HEK293 (cell line): ENCODE data around the gene ANKRD6.

Experiments
- BCL11A ChIP-seq: fragments of 450-650 bp; formaldehyde crosslinking; IDR thresholded peaks from 2 replicates; pipeline ENCODE4 v1.5.1; 2016; ENCODE audit warnings: low read depth, missing biosample characterization, missing genetic modification characterization
- BCL6B ChIP-seq: fragments of 450-650 bp; formaldehyde crosslinking; IDR thresholded peaks from 2 replicates; pipeline ENCODE4 v1.5.1; 2017; ENCODE audit warnings: missing biosample characterization, missing genetic modification characterization
- GLIS1 ChIP-seq: fragments of 450-650 bp; formaldehyde crosslinking; IDR thresholded peaks from 2 replicates; pipeline ENCODE4 v1.5.1; 2016; ENCODE audit warnings: missing biosample characterization, missing genetic modification characterization
- GLIS2 ChIP-seq: fragments of 450-650 bp; formaldehyde crosslinking; IDR thresholded peaks from 2 replicates; pipeline ENCODE4 v1.5.1; 2016; ENCODE audit warnings: missing biosample characterization, missing genetic modification characterization
- KLF1 ChIP-seq: fragments of 450-650 bp; formaldehyde crosslinking; IDR thresholded peaks from 2 replicates; pipeline ENCODE4 v1.5.1; 2016; ENCODE audit warnings: missing biosample characterization, missing genetic modification characterization
- KLF10 ChIP-seq: fragments of 450-650 bp; IDR thresholded peaks from 2 replicates; pipeline ENCODE4 v1.5.1; 2018; ENCODE audit warnings: missing biosample characterization, mild to moderate bottlenecking, missing genetic modification characterization
- KLF16 ChIP-seq: fragments of 450-650 bp; formaldehyde crosslinking; IDR thresholded peaks from 2 replicates; pipeline ENCODE4 v1.5.1; 2017; ENCODE audit warnings: missing biosample characterization, missing genetic modification characterization
- KLF8 ChIP-seq: fragments of 450-650 bp; formaldehyde crosslinking; IDR thresholded peaks from 2 replicates; pipeline ENCODE4 v1.5.1; 2016; ENCODE audit warnings: missing biosample characterization, missing genetic modification characterization
- PATZ1 ChIP-seq: fragments of 450-650 bp; formaldehyde crosslinking; IDR thresholded peaks from 2 replicates; pipeline ENCODE4 v1.5.1; 2016; ENCODE audit warnings: missing biosample characterization, missing genetic modification characterization
- PBX3 ChIP-seq: sonication (generic); formaldehyde crosslinking; IDR thresholded peaks from 2 replicates; pipeline ENCODE4 v1.8.1; 2022; ENCODE audit warnings: mild to moderate bottlenecking, moderate library complexity, missing genetic modification reagents
- PRDM1 ChIP-seq: fragments of 450-650 bp; formaldehyde crosslinking; IDR thresholded peaks from 2 replicates; pipeline ENCODE4; 2016; ENCODE audit warnings: missing biosample characterization, missing genetic modification characterization
- SP3 ChIP-seq: fragments of 450-650 bp; formaldehyde crosslinking; IDR thresholded peaks from 2 replicates; pipeline ENCODE4 v1.5.1; 2016; ENCODE audit warnings: missing biosample characterization, missing genetic modification characterization
- SP7 ChIP-seq: fragments of 450-650 bp; formaldehyde crosslinking; IDR thresholded peaks from 2 replicates; pipeline ENCODE4 v1.5.1; 2016; ENCODE audit warnings: missing biosample characterization, missing genetic modification characterization
- TRIM28 ChIP-seq: IDR thresholded peaks from 2 replicates; pipeline ENCODE4 v1.6.1; 2011; ENCODE audit warnings: low read length, control low read depth, borderline replicate concordance
- YY1 ChIP-seq: fragments of 450-650 bp; formaldehyde crosslinking; IDR thresholded peaks from 2 replicates; pipeline ENCODE4 v1.5.1; 2018; ENCODE audit warnings: missing biosample characterization, missing genetic modification characterization
- YY2 ChIP-seq: fragments of 450-650 bp; formaldehyde crosslinking; IDR thresholded peaks from 2 replicates; pipeline ENCODE4 v1.5.1; 2016; ENCODE audit warnings: missing biosample characterization, missing genetic modification characterization
- ZBTB48 ChIP-seq: fragments of 450-650 bp; formaldehyde crosslinking; IDR thresholded peaks from 2 replicates; pipeline ENCODE4 v1.5.1; 2016; ENCODE audit warnings: missing biosample characterization, missing genetic modification characterization
- ZNF214 ChIP-seq: fragments of 450-650 bp; formaldehyde crosslinking; IDR thresholded peaks from 2 replicates; pipeline ENCODE4 v1.5.1; 2017; ENCODE audit warnings: missing biosample characterization, mild to moderate bottlenecking, missing genetic modification characterization, borderline replicate concordance
- ZNF394 ChIP-seq: fragments of 450-650 bp; formaldehyde crosslinking; IDR thresholded peaks from 2 replicates; pipeline ENCODE4 v1.5.1; 2016; ENCODE audit warnings: missing biosample characterization, missing genetic modification characterization, mild to moderate bottlenecking, moderate library complexity, borderline replicate concordance
- ZNF501 ChIP-seq: fragments of 450-650 bp; formaldehyde crosslinking; IDR thresholded peaks from 2 replicates; pipeline ENCODE4 v1.5.1; 2016; ENCODE audit warnings: missing biosample characterization, missing genetic modification characterization
- ZNF629 ChIP-seq: fragments of 450-650 bp; formaldehyde crosslinking; IDR thresholded peaks from 2 replicates; pipeline ENCODE4 v1.5.1; 2017; ENCODE audit warnings: missing biosample characterization, missing genetic modification characterization
- ZNF660 ChIP-seq: fragments of 450-650 bp; IDR thresholded peaks from 2 replicates; pipeline ENCODE4 v1.5.1; 2018; ENCODE audit warnings: missing biosample characterization, mild to moderate bottlenecking, missing genetic modification characterization
- ZNF76 ChIP-seq: fragments of 450-650 bp; formaldehyde crosslinking; IDR thresholded peaks from 2 replicates; pipeline ENCODE4; 2016; ENCODE audit warnings: low read depth, missing biosample characterization, missing genetic modification characterization, borderline replicate concordance
- ZSCAN30 ChIP-seq: fragments of 450-650 bp; IDR thresholded peaks from 2 replicates; pipeline ENCODE4 v1.5.1; 2018; ENCODE audit warnings: missing biosample characterization, mild to moderate bottlenecking, missing genetic modification characterization, moderate library complexity
- ZXDB ChIP-seq: fragments of 450-650 bp; formaldehyde crosslinking; IDR thresholded peaks from 2 replicates; pipeline ENCODE4 v1.5.1; 2016; ENCODE audit warnings: missing biosample characterization, missing genetic modification characterization
- TF ChIP-seq, protein P1 (sequence below): fragments of 450-650 bp; formaldehyde crosslinking; optimal IDR thresholded peaks from 2 replicates; pipeline ENCODE3; 2016; ENCODE audit warnings: missing biosample characterization, mild to moderate bottlenecking, missing genetic modification characterization
- TF ChIP-seq, protein P2 (sequence below): fragments of 450-650 bp; formaldehyde crosslinking; IDR thresholded peaks from 2 replicates; pipeline ENCODE4 v1.5.1; 2016; ENCODE audit warnings: missing biosample characterization, missing genetic modification characterization
- TF ChIP-seq, protein P3 (sequence below): fragments of 450-650 bp; formaldehyde crosslinking; IDR thresholded peaks from 2 replicates; pipeline ENCODE4 v1.5.1; 2016; ENCODE audit warnings: missing biosample characterization, missing genetic modification characterization

The ANKRD6 gene

GRCh38 chr6:89638320-89639195 lies 205.6 kb downstream of the ANKRD6 start, which contains the start of gene LYRM2 (continued):
- no peak for TF ChIP-seq KLF16 (tag by site-specific recombination)
- TF ChIP-seq PBX3 (CRISPR knock-in tag) = 0 out of 2 replicates have a peak, but pooled peaks have one; percentile 52
- TF ChIP-seq YY2 (tag by site-specific recombination) = peak; percentile 70
- TF ChIP-seq ZNF501 (tag by site-specific recombination) = peak; percentile 95; the same call in 1 of the 2 replicates
- TF ChIP-seq ZXDB (tag by site-specific recombination) = peak; percentile 93
- peak; percentile 100 for TF ChIP-seq GLIS2 (tag by site-specific recombination)
- TF ChIP-seq BCL6B (tag by site-specific recombination) = no peak
- TF ChIP-seq, protein P1, sequence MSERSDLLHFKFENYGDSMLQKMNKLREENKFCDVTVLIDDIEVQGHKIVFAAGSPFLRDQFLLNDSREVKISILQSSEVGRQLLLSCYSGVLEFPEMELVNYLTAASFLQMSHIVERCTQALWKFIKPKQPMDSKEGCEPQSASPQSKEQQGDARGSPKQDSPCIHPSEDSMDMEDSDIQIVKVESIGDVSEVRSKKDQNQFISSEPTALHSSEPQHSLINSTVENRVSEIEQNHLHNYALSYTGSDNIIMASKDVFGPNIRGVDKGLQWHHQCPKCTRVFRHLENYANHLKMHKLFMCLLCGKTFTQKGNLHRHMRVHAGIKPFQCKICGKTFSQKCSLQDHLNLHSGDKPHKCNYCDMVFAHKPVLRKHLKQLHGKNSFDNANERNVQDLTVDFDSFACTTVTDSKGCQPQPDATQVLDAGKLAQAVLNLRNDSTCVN (tag by site-specific recombination) = peak; percentile 81
- peak; percentile 46; the same call in 1 of the 2 replicates for TF ChIP-seq KLF8 (tag by site-specific recombination)
- no peak for TF ChIP-seq ZNF214 (tag by site-specific recombination)
- TF ChIP-seq, protein P2, sequence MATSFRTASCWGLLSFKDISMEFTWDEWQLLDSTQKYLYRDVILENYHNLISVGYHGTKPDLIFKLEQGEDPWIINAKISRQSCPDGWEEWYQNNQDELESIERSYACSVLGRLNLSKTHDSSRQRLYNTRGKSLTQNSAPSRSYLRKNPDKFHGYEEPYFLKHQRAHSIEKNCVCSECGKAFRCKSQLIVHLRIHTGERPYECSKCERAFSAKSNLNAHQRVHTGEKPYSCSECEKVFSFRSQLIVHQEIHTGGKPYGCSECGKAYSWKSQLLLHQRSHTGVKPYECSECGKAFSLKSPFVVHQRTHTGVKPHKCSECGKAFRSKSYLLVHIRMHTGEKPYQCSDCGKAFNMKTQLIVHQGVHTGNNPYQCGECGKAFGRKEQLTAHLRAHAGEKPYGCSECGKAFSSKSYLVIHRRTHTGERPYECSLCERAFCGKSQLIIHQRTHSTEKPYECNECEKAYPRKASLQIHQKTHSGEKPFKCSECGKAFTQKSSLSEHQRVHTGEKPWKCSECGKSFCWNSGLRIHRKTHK (tag by site-specific recombination) = no peak
- TF ChIP-seq KLF1 = peak; percentile 43
- peak; percentile 80 for TF ChIP-seq YY1
- peak; percentile 77 for TF ChIP-seq GLIS1
- peak; percentile 89 for TF ChIP-seq ZNF76 (tag by site-specific recombination)
- TF ChIP-seq ZSCAN30 (tag by site-specific recombination) = peak; percentile 55
- peak; percentile 80 for TF ChIP-seq ZNF660 (tag by site-specific recombination)
- TF ChIP-seq KLF10 (tag by site-specific recombination) = peak; percentile 59; the same call in 1 of the 2 replicates
- peak; percentile 89 for TF ChIP-seq PRDM1 (tag by site-specific recombination)
- peak; percentile 39; the same call in 1 of the 2 replicates for TF ChIP-seq PATZ1 (tag by site-specific recombination)
- TF ChIP-seq ZNF629 (tag by site-specific recombination) = peak; percentile 59; the same call in 1 of the 2 replicates
- 0 out of 2 replicates have a peak, but pooled peaks have one; percentile 53 for TF ChIP-seq ZNF394 (tag by site-specific recombination)
- TF ChIP-seq TRIM28 = peak; percentile 80; the same call in 1 of the 2 replicates
- TF ChIP-seq, protein P3, sequence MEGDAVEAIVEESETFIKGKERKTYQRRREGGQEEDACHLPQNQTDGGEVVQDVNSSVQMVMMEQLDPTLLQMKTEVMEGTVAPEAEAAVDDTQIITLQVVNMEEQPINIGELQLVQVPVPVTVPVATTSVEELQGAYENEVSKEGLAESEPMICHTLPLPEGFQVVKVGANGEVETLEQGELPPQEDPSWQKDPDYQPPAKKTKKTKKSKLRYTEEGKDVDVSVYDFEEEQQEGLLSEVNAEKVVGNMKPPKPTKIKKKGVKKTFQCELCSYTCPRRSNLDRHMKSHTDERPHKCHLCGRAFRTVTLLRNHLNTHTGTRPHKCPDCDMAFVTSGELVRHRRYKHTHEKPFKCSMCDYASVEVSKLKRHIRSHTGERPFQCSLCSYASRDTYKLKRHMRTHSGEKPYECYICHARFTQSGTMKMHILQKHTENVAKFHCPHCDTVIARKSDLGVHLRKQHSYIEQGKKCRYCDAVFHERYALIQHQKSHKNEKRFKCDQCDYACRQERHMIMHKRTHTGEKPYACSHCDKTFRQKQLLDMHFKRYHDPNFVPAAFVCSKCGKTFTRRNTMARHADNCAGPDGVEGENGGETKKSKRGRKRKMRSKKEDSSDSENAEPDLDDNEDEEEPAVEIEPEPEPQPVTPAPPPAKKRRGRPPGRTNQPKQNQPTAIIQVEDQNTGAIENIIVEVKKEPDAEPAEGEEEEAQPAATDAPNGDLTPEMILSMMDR = peak; percentile 51; the same call in 1 of the 2 replicates
- TF ChIP-seq BCL11A = no peak
- TF ChIP-seq ZBTB48 (tag by site-specific recombination) = peak; percentile 46; the same call in 1 of the 2 replicates
- TF ChIP-seq SP3 (tag by site-specific recombination) = peak; percentile 74
- peak; percentile 77 for TF ChIP-seq SP7 (tag by site-specific recombination)
